Aorta (tissue), 5 donors: ENCODE results near the gene TTLL11. TPM values are rescaled to one million over a fixed set of nuclear protein-coding genes. Genes with fewer than 3 reads are reported as not detected.
"Not testable (repeated sequence)": the region's sequence is repeated elsewhere in the genome, so short reads cannot be mapped to it uniquely, and the experiment has no call there.

ENCODE experiments used
- ATAC-seq: fragments of 200-7000 bp; cut with Tn5 transposase; one replicate; pipeline ENCODE4 v1.9.1; 2022; ENCODE audit warnings: moderate library complexity; ENCODE audit not compliant: low FRiP score
- DNase-seq, 2 donors: peaks; one replicate each; pipeline ENCODE4 v3.0.0-alpha.2; 2020
- H3K27ac ChIP-seq, 2 donors: one replicate each; pipeline ENCODE4 v1.5.1; 2013; ENCODE audit warnings: low read length in 2 of 2, mild to moderate bottlenecking in 2 of 2, moderate library complexity in 2 of 2, control low read depth in 1 of 2, inconsistent platforms in 1 of 2, low read depth in 1 of 2
- H3K27me3 ChIP-seq, 2 donors: one replicate each; pipeline ENCODE4 v1.6.1; 2013; ENCODE audit warnings: control low read depth in 1 of 2, low read length in 1 of 2, mild to moderate bottlenecking in 1 of 2, moderate library complexity in 1 of 2; ENCODE audit not compliant: insufficient read depth in 2 of 2, control insufficient read depth in 1 of 2
- H3K36me3 ChIP-seq, 2 donors: one replicate each; pipeline ENCODE4 v1.6.1; 2013; ENCODE audit warnings: control low read depth in 1 of 2, low read length in 1 of 2, mild to moderate bottlenecking in 1 of 2; ENCODE audit not compliant: insufficient read depth in 2 of 2, control insufficient read depth in 1 of 2
- H3K4me1 ChIP-seq, 2 donors: one replicate each; pipeline ENCODE4 v1.6.1; 2013; ENCODE audit warnings: low read length in 2 of 2, control low read depth in 1 of 2, mild to moderate bottlenecking in 1 of 2, moderate library complexity in 1 of 2; ENCODE audit not compliant: insufficient read depth in 2 of 2, control insufficient read depth in 1 of 2
- H3K4me3 ChIP-seq, 2 donors: one replicate each; pipeline ENCODE4 v1.5.1; 2013; ENCODE audit warnings: low read length in 2 of 2, control low read depth in 1 of 2, mild to moderate bottlenecking in 1 of 2
- H3K9me3 ChIP-seq: one replicate; pipeline ENCODE4 v1.6.1; 2013; ENCODE audit warnings: mild to moderate bottlenecking, low read length; ENCODE audit not compliant: control insufficient read depth
- WGBS, 2 donors: extraction: QIAGEN DNeasy Blood & Tissue Kit; methylation state at CpG; one replicate each; pipeline ENCODE4 v1.1.7; 2013; 5-methylcytosine and 5-hydroxymethylcytosine counted together
- intact Hi-C, 2 donors: fragments of 100-400 bp; cut with DNase I; formaldehyde crosslinking; loops; one replicate each; pipeline versions ENCODE4 v1.14.2 to v1.15.0; 2022
- polyA plus RNA-seq, 2 donors: library from polyadenylated mRNA; stranded (reverse); fragments of 200-250 nt; gene quantifications; one replicate each; pipeline ENCODE4 v1.2.3, GENCODE V29; 2013
- total RNA-seq, 2 donors: library from RNA; stranded (reverse); fragmentation: NEBNext Ultra II Directional; extraction: Animal tissue kit (Norgen Biotek cat#: 25700); gene quantifications; one replicate each; pipeline ENCODE4 v1.2.1, GENCODE V29; 2021
- donor health status: healthy with polysubstance abuse.
- donor health status: Bipolar disorder and iron deficiency.
- donor health status: DM: no; HTN: no; CAD: no.
- donor health status: DM: no; HTN: no; CAD: no.
- donor health status: DM: yes; HTN: yes; CAD: no.

TTLL11 gene
- total and polyA plus RNA-seq, 4 donors, result 7.7 to 31.4 (median 18.3) TPM

DNA sequence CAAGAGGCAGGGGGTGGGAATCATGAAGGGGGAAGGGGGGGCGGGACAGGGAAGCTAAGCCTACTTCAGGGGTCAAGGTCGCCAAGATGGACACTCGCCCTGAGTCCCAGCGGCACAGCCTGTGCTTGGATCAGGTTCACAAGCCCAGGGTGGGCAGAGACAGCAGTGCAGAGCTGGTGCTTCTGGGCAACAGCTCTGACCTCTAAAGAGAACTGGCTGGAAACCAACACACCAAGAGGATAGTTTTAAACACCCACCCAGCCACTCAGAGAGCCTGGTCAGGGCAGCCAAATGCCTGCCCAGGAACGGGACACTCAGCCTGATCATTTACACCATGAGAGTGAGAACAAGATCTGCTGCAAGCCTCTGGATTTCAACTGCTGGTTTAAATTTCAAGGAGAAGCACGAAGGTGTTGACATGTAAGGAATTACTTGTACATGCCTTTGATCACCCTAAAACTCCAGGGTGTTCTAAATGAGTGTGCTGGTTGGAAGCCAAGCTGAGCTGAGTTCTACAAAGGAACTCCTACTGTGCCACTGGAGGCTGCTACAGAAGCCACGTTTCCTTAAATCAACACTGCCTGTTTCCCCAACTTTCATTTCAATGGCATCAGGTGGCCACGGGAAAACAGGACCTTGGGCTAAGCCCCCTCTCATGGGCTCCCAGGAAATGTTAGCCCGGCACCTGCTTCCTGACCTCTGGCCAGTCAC, 91.5 kb downstream of the TTLL11 start:
- H3K27me3 ChIP-seq, result no peaks in the 10 kb centered on the region
- H3K9me3 ChIP-seq, result no peaks in the 10 kb centered on the region
- no peak overlapping the region for H3K4me3 ChIP-seq
- no peaks in the 10 kb centered on the region for H3K36me3 ChIP-seq
- no peak for DNase-seq
- ATAC-seq, result no peak
- intact Hi-C loops, result no loop called here
- 60 to 61% methylated on average over 9 of the region's 9 CpGs for WGBS, 2 donors
- peaks cover 0 to 4% of the 10 kb centered on the region in 2 donors for H3K4me1 ChIP-seq
- H3K27ac ChIP-seq, result no peak overlapping the region

DNA sequence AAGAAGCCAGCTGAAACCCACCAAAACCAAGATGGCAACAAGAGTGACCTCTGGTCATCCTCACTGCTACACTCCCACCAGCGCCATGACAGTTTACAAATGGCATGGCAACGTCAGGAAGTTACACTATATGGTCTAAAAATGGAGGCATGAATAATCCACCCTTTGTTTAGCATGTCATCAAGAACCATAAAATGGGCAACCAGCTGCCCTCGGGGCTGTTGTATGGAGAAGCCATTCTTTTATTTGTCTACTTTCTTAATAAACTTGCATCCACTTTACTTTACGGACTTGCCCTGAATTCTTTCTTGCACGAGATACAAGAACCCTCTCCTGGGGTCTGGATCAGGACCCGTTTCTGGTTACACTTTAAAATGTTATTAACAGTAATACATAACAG, 92.6 kb downstream of the TTLL11 start:
- DNase-seq, H3K27ac ChIP-seq, H3K27me3 ChIP-seq, H3K36me3 ChIP-seq, intact Hi-C loops, H3K4me3 ChIP-seq, ATAC-seq, H3K9me3 ChIP-seq, H3K4me1 ChIP-seq: not testable (repeated sequence)
- 85 to 88% methylated on average over 6 of the region's 6 CpGs for WGBS, 2 donors

DNA sequence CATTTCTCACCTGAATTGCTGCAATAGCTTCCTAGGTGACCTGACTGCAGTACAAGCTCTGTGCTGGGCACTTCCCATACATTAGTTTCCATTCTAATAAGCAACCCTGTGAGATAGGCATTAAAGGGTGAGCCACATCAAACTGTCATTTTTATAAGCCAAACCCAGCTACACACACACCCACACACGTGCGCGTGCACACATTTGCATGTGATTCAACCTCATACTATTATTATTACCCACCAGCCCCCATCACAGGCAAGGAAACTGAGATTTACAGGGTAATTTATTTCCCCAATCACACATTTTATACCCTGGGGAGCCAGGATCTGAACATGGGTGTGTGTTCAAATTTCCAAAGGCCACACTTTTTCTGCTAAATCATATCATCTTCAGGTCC, 93.6 kb downstream of the TTLL11 start:
- Histone ChIP-seq H3K27me3 (no peaks in the 10 kb centered on the region), H3K4me3 (no peak overlapping the region), H3K27ac (no peak overlapping the region), H3K9me3 (no peaks in the 10 kb centered on the region), H3K36me3 (no peaks in the 10 kb centered on the region), H3K4me1 (peaks cover 0 to 4% of the 10 kb centered on the region in 2 donors)
- DNase-seq (no peak), ATAC-seq (no peak)
- intact Hi-C loops, result no loop called here
- WGBS, 2 donors, result 87 to 94% methylated on average over 3 of the region's 3 CpGs

DNA sequence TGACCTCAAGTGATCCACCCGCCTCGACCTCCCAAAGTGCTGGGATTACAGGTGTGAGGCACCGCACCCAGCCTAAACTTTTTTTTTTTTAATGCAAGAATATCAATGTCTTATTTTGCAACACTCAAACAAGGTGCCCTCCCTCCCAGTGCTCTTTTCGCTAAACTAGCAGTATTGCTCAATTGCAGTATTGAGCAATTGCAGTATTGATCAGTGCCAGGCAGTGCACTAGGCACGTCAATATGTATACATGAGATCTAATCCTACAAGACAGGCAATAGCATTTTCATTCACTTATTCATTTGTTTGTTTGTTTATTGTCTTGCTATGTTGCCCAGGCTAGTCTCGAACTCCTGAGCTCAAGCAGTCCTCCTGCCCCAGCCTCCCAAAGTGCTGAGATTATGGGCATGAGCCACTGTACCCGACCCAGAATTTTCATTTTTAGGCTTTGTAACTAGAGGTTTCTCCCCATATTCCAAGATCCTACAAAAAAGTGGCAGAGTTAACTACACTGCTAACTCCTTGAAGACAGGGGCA, 94.5 kb downstream of the TTLL11 start:
- 94 to 98% methylated on average over 7 of the region's 7 CpGs for WGBS, 2 donors
- no peak for ATAC-seq
- H3K27me3 ChIP-seq, result no peaks in the 10 kb centered on the region
- no peaks in the 10 kb centered on the region for H3K9me3 ChIP-seq
- H3K27ac ChIP-seq, result no peak overlapping the region
- peaks cover 0 to 4% of the 10 kb centered on the region in 2 donors for H3K4me1 ChIP-seq
- no peak for DNase-seq
- intact Hi-C loops, result no loop called here
- peaks cover 0 to 1% of the 10 kb centered on the region in 2 donors for H3K36me3 ChIP-seq
- H3K4me3 ChIP-seq, result no peak overlapping the region

DNA sequence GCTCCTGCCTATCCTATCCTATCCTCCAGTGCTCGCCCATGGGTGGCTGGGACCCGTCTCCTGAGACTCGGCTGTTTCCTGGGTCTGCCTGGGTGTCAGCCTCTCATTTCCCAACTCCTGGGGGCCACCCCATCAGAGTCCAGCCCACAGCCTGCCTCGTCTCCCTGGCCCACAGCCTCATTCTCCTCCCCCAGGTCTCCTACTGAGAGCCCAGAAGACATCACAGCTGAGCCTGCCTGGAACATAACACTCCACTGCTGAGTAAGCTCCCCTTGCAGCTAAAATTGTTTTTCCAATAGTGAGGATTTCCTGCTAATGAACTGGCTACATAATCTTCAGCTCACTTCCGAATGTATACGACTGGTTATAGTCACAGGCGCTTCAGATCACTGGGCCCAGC, 95.3 kb downstream of the TTLL11 start:
- intact Hi-C loops, result no loop called here
- Histone ChIP-seq H3K27ac (no peak overlapping the region), H3K4me3 (no peak overlapping the region), H3K4me1 (peaks cover 0 to 3% of the 10 kb centered on the region in 2 donors), H3K27me3 (no peaks in the 10 kb centered on the region), H3K36me3 (peaks cover 0 to 1% of the 10 kb centered on the region in 2 donors), H3K9me3 (no peaks in the 10 kb centered on the region)
- DNase-seq (no peak), ATAC-seq (no peak)
- WGBS, 2 donors, result 69 to 70% methylated on average over 7 of the region's 7 CpGs

DNA sequence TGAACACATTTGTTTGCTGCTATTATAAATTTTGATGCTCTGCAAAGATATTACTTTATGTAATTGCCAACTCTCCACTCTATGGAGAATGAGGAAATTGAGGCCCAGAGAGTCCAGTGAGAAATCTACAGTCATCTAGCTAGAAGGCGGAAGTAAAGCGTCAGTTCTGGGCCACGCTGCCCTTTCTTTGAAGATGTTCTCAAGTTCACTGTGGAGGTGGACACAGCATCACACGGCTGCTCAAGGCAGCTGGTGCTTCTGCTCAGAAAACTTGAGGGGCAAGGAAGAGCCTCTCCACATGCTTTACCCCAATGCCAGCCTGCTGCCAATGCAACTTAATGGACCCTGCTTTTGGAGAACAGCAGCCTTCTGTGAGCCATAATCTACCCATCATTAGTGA, 96.3 kb downstream of the TTLL11 start:
- no peaks in the 10 kb centered on the region for H3K27me3 ChIP-seq
- intact Hi-C loops, result no loop called here
- 94 to 98% methylated on average over 4 of the region's 4 CpGs for WGBS, 2 donors

DNA sequence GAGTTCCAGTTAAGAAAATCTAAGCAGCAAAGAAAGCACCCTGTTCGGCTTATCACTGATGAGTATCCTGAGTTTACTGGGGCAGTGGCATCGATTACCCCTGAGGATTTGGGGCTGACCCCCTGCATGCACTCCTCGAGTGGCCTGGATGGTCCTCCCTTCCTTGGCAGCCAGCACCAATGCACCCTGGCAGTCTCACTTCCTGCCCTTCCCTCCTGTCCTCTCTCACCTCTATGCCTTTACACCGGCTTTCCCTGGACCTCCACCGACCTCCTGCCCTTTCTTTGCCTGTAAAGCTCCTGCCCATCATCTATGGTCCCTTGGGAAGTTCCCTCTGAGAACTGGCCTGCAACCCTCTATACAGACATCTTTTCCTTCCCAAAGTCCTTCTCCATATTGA, 97.1 kb downstream of the TTLL11 start:
- H3K4me1 ChIP-seq, result no peaks in the 10 kb centered on the region
- DNase-seq (no peak), ATAC-seq (no peak)
- no peak overlapping the region for H3K4me3 ChIP-seq
- H3K9me3 ChIP-seq, result no peaks in the 10 kb centered on the region
- H3K27ac ChIP-seq, result no peak overlapping the region
- 74 to 78% methylated on average over 5 of the region's 5 CpGs for WGBS, 2 donors
- no peaks in the 10 kb centered on the region for H3K27me3 ChIP-seq
- intact Hi-C loops, result loop anchor here in 1 of 2 donors (2.0 kb wide), 1 partner anchor 449 kb away; no protein-coding TSS in a partner anchor
- H3K36me3 ChIP-seq, result peaks cover 0 to 1% of the 10 kb centered on the region in 2 donors

More for the DNA sequence above, 96.3 kb downstream of the TTLL11 start:
- Histone ChIP-seq H3K36me3 (peaks cover 0 to 1% of the 10 kb centered on the region in 2 donors), H3K4me3 (no peak overlapping the region), H3K27ac (no peak overlapping the region), H3K9me3 (no peaks in the 10 kb centered on the region), H3K4me1 (peaks cover 0 to under 1% of the 10 kb centered on the region in 2 donors)
- ATAC-seq (no peak), DNase-seq (no peak)

DNA sequence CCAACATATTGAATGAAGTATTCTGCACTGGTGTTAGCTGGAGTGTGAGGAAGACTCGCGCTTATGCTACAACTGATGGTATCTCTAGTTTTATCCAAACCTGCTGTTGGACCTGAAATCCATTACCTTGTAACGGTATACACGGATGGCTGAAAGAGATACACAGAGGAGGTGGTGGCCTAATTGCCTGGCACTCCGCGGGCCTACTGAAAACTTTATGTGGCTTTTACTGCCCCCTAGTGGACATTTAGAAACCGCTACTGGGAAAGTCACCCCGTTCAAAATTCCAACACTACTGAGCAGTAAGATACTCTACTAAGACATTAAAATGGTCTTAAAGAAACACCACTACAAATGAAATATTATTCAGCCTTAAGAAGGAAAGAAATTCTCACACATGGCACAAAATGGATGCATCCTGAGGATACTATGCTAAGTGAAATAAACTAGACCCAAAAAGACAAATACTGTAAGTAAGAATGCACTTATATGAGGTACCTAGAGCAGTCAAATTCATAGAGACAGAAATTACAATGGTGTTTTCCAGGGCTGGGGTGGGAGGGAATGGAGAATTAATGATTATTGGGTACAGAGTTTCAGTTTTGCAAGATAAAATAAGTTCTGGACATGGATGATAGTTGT, 100.4 kb downstream of the TTLL11 start:
- H3K9me3 ChIP-seq, result no peaks in the 10 kb centered on the region
- 14% methylated on average over 8 of the region's 8 CpGs for WGBS, 2 donors
- H3K27ac ChIP-seq, result no peak overlapping the region
- no peak overlapping the region for H3K4me3 ChIP-seq
- ATAC-seq, result peak; percentile 71
- H3K4me1 ChIP-seq, result no peaks in the 10 kb centered on the region
- intact Hi-C loops, result loop anchor here (2.0 kb wide), 2 partner anchors 306 to 448 kb away; no protein-coding TSS in a partner anchor
- H3K27me3 ChIP-seq, result no peaks in the 10 kb centered on the region
- peak in 1 of 2 donors; percentile 55 for DNase-seq
- H3K36me3 ChIP-seq, result peaks cover 0 to 1% of the 10 kb centered on the region in 2 donors

DNA sequence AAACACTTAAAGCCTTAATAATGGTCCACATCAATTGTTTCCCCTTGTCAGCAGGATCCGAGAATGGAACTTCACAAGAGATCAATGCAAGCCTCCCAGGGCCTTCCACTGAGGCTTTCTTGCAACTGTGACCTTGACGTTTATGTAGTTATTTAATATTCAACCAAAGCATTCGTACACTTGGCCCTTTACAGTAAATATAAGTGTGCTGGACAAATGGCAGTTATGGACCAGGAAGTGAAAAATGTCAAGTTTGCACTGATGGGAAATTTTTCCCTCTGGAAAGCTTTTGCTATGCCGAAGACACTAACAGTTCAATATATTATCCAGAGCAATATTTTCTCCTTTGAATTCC, 101.8 kb downstream of the TTLL11 start:
- no peak for DNase-seq
- WGBS, 2 donors, result 70 to 72% methylated on average over 4 of the region's 4 CpGs
- intact Hi-C loops, result no loop called here
- H3K4me1 ChIP-seq, result no peaks in the 10 kb centered on the region
- H3K36me3 ChIP-seq, result peaks cover 0 to 1% of the 10 kb centered on the region in 2 donors
- H3K9me3 ChIP-seq, result no peaks in the 10 kb centered on the region
- no peak for ATAC-seq
- H3K27me3 ChIP-seq, result no peaks in the 10 kb centered on the region
- no peak overlapping the region for H3K27ac ChIP-seq
- H3K4me3 ChIP-seq, result no peak overlapping the region
